ENCODE results near the gene ZNF222.

ZNF222 gene

GRCh38 chr19:44051650-44052402, 26.6 kb downstream of the ZNF222 start, which contains the start of gene ZNF223:
Gene ZNF223, plus strand, starts transcription at chr19:44052036. Its CDS starts 3,141 bp downstream, at chr19:44055177.
- Histone ChIP-seq H3K9ac (ENCODE audit: low read depth in 1 of 2, low read length in 2 of 2) (peak within 1 kb of the TSS; percentile 82 to 85), H3K36me3 (ENCODE audit: control insufficient read depth in 2 of 2, insufficient read depth in 2 of 2, low read length in 2 of 2) (peaks cover 9 to 11% of the 10 kb centered on the region in 2 donors), H3K4me3 (ENCODE audit: low read length in 2 of 2) (peak within 1 kb of the TSS; percentile 83 to 90), H3K4me1 (ENCODE audit: control insufficient read depth in 2 of 2, insufficient read depth in 2 of 2, low read length in 2 of 2) (peaks cover 2 to 10% of the 10 kb centered on the region in 2 donors), H3K27me3 (ENCODE audit: control insufficient read depth in 2 of 2, insufficient read depth in 2 of 2, low read length in 2 of 2) (no peaks in the 10 kb centered on the region), H3K27ac (ENCODE audit: low read depth in 2 of 2, low read length in 2 of 2) (peak within 1 kb of the TSS; percentile 69 to 85), H3K9me3 (ENCODE audit: control insufficient read depth in 2 of 2, low read length in 2 of 2) (peaks cover 0 to 5% of the 10 kb centered on the region in 2 donors)

GRCh38 chr19:44055870-44056269, 30.7 kb downstream of the ZNF222 start:
- Histone ChIP-seq H3K27me3 (ENCODE audit: control insufficient read depth in 2 of 2, insufficient read depth in 2 of 2, low read length in 2 of 2) (no peaks in the 10 kb centered on the region), H3K27ac (ENCODE audit: low read depth in 2 of 2, low read length in 2 of 2) (no peak overlapping the region), H3K9me3 (ENCODE audit: control insufficient read depth in 2 of 2, low read length in 2 of 2) (peaks cover 0 to 10% of the 10 kb centered on the region in 2 donors), H3K4me3 (ENCODE audit: low read length in 2 of 2) (no peak overlapping the region), H3K9ac (ENCODE audit: low read depth in 1 of 2, low read length in 2 of 2) (no peak overlapping the region), H3K4me1 (ENCODE audit: control insufficient read depth in 2 of 2, insufficient read depth in 2 of 2, low read length in 2 of 2) (peaks cover 0 to 6% of the 10 kb centered on the region in 2 donors), H3K36me3 (ENCODE audit: control insufficient read depth in 2 of 2, insufficient read depth in 2 of 2, low read length in 2 of 2) (peaks cover 31 to 36% of the 10 kb centered on the region in 2 donors)

- Histone ChIP-seq H3K36me3 (ENCODE audit: control insufficient read depth in 2 of 2, insufficient read depth in 2 of 2, low read length in 2 of 2) (peaks cover 52 to 64% of the 10 kb centered on the region in 2 donors), H3K9me3 (ENCODE audit: control insufficient read depth in 2 of 2, low read length in 2 of 2) (peaks cover 0 to 13% of the 10 kb centered on the region in 2 donors), H3K4me1 (ENCODE audit: control insufficient read depth in 2 of 2, insufficient read depth in 2 of 2, low read length in 2 of 2) (no peaks in the 10 kb centered on the region), H3K27ac (ENCODE audit: low read depth in 2 of 2, low read length in 2 of 2) (no peak overlapping the region), H3K4me3 (ENCODE audit: low read length in 2 of 2) (no peak overlapping the region), H3K9ac (ENCODE audit: low read depth in 1 of 2, low read length in 2 of 2) (no peak overlapping the region), H3K27me3 (ENCODE audit: control insufficient read depth in 2 of 2, insufficient read depth in 2 of 2, low read length in 2 of 2) (no peaks in the 10 kb centered on the region)
These were observed 34.0 kb downstream of the ZNF222 start for GRCh38 chr19:44059229-44059628.

- Histone ChIP-seq H3K9me3 (ENCODE audit: control insufficient read depth in 2 of 2, low read length in 2 of 2) (peaks cover 9 to 15% of the 10 kb centered on the region in 2 donors), H3K4me3 (ENCODE audit: low read length in 2 of 2) (no peak overlapping the region), H3K27me3 (ENCODE audit: control insufficient read depth in 2 of 2, insufficient read depth in 2 of 2, low read length in 2 of 2) (no peaks in the 10 kb centered on the region), H3K27ac (ENCODE audit: low read depth in 2 of 2, low read length in 2 of 2) (no peak overlapping the region), H3K36me3 (ENCODE audit: control insufficient read depth in 2 of 2, insufficient read depth in 2 of 2, low read length in 2 of 2) (peaks cover 56 to 65% of the 10 kb centered on the region in 2 donors), H3K9ac (ENCODE audit: low read depth in 1 of 2, low read length in 2 of 2) (no peak overlapping the region), H3K4me1 (ENCODE audit: control insufficient read depth in 2 of 2, insufficient read depth in 2 of 2, low read length in 2 of 2) (no peaks in the 10 kb centered on the region)
These were observed 35.9 kb downstream of the ZNF222 start for GRCh38 chr19:44061038-44061437.

GRCh38 chr19:44066305-44066704, 41.1 kb downstream of the ZNF222 start:
- peaks cover 43 to 50% of the 10 kb centered on the region in 2 donors for H3K36me3 ChIP-seq (ENCODE audit: control insufficient read depth in 2 of 2, insufficient read depth in 2 of 2, low read length in 2 of 2)
- peaks cover 24 to 26% of the 10 kb centered on the region in 2 donors for H3K9me3 ChIP-seq (ENCODE audit: control insufficient read depth in 2 of 2, low read length in 2 of 2)
- no peaks in the 10 kb centered on the region for H3K4me1 ChIP-seq (ENCODE audit: control insufficient read depth in 2 of 2, insufficient read depth in 2 of 2, low read length in 2 of 2)
- H3K27me3 ChIP-seq (ENCODE audit: control insufficient read depth in 2 of 2, insufficient read depth in 2 of 2, low read length in 2 of 2) = no peaks in the 10 kb centered on the region
- H3K27ac ChIP-seq (ENCODE audit: low read depth in 2 of 2, low read length in 2 of 2) = no peak overlapping the region
- peak overlapping the region in 1 of 2 donors; percentile 20 for H3K4me3 ChIP-seq (ENCODE audit: low read length in 2 of 2)
- H3K9ac ChIP-seq (ENCODE audit: low read depth in 1 of 2, low read length in 2 of 2) = no peak overlapping the region

GRCh38 chr19:44069415-44069814, 44.2 kb downstream of the ZNF222 start:
- Histone ChIP-seq H3K27me3 (ENCODE audit: control insufficient read depth in 2 of 2, insufficient read depth in 2 of 2, low read length in 2 of 2) (no peaks in the 10 kb centered on the region), H3K36me3 (ENCODE audit: control insufficient read depth in 2 of 2, insufficient read depth in 2 of 2, low read length in 2 of 2) (peaks cover 26% of the 10 kb centered on the region in 2 donors), H3K9ac (ENCODE audit: low read depth in 1 of 2, low read length in 2 of 2) (no peak overlapping the region), H3K9me3 (ENCODE audit: control insufficient read depth in 2 of 2, low read length in 2 of 2) (peaks cover 20 to 26% of the 10 kb centered on the region in 2 donors), H3K4me1 (ENCODE audit: control insufficient read depth in 2 of 2, insufficient read depth in 2 of 2, low read length in 2 of 2) (peaks cover 0 to 3% of the 10 kb centered on the region in 2 donors), H3K4me3 (ENCODE audit: low read length in 2 of 2) (no peak overlapping the region), H3K27ac (ENCODE audit: low read depth in 2 of 2, low read length in 2 of 2) (no peak overlapping the region)

- Histone ChIP-seq H3K4me3 (ENCODE audit: low read length in 2 of 2) (peak within 1 kb of the TSS; percentile 71 to 99), H3K9ac (ENCODE audit: low read depth in 1 of 2, low read length in 2 of 2) (peak within 1 kb of the TSS; percentile 61 to 72), H3K27me3 (ENCODE audit: control insufficient read depth in 2 of 2, insufficient read depth in 2 of 2, low read length in 2 of 2) (no peaks in the 10 kb centered on the region), H3K4me1 (ENCODE audit: control insufficient read depth in 2 of 2, insufficient read depth in 2 of 2, low read length in 2 of 2) (peaks cover 0 to 3% of the 10 kb centered on the region in 2 donors), H3K27ac (ENCODE audit: low read depth in 2 of 2, low read length in 2 of 2) (peak within 1 kb of the TSS; percentile 52 to 56), H3K36me3 (ENCODE audit: control insufficient read depth in 2 of 2, insufficient read depth in 2 of 2, low read length in 2 of 2) (peaks cover 3 to 5% of the 10 kb centered on the region in 2 donors), H3K9me3 (ENCODE audit: control insufficient read depth in 2 of 2, low read length in 2 of 2) (peaks cover 7 to 8% of the 10 kb centered on the region in 2 donors)
These were observed 46.8 kb downstream of the ZNF222 start, which contains the start of gene ZNF284 for GRCh38 chr19:44071824-44072542. Gene ZNF284, plus strand, starts transcription at chr19:44072159. Its CDS starts 4,231 bp downstream, at chr19:44076390.

GRCh38 chr19:44072543-44073401, 47.6 kb downstream of the ZNF222 start:
- Histone ChIP-seq H3K36me3 (ENCODE audit: control insufficient read depth in 2 of 2, insufficient read depth in 2 of 2, low read length in 2 of 2) (peaks cover 0 to 1% of the 10 kb centered on the region in 2 donors), H3K27ac (ENCODE audit: low read depth in 2 of 2, low read length in 2 of 2) (no peak overlapping the region), H3K4me1 (ENCODE audit: control insufficient read depth in 2 of 2, insufficient read depth in 2 of 2, low read length in 2 of 2) (peaks cover 0 to 3% of the 10 kb centered on the region in 2 donors), H3K27me3 (ENCODE audit: control insufficient read depth in 2 of 2, insufficient read depth in 2 of 2, low read length in 2 of 2) (no peaks in the 10 kb centered on the region), H3K9me3 (ENCODE audit: control insufficient read depth in 2 of 2, low read length in 2 of 2) (peaks cover under 1 to 4% of the 10 kb centered on the region in 2 donors), H3K9ac (ENCODE audit: low read depth in 1 of 2, low read length in 2 of 2) (peak overlapping the region; percentile 61 to 72), H3K4me3 (ENCODE audit: low read length in 2 of 2) (peak overlapping the region; percentile 71 to 99)

- Histone ChIP-seq H3K4me3 (ENCODE audit: low read length in 2 of 2) (no peak overlapping the region), H3K9me3 (ENCODE audit: control insufficient read depth in 2 of 2, low read length in 2 of 2) (no peaks in the 10 kb centered on the region), H3K27ac (ENCODE audit: low read depth in 2 of 2, low read length in 2 of 2) (no peak overlapping the region), H3K9ac (ENCODE audit: low read depth in 1 of 2, low read length in 2 of 2) (no peak overlapping the region), H3K36me3 (ENCODE audit: control insufficient read depth in 2 of 2, insufficient read depth in 2 of 2, low read length in 2 of 2) (peaks cover 5 to 7% of the 10 kb centered on the region in 2 donors), H3K4me1 (ENCODE audit: control insufficient read depth in 2 of 2, insufficient read depth in 2 of 2, low read length in 2 of 2) (peaks cover 0 to 3% of the 10 kb centered on the region in 2 donors), H3K27me3 (ENCODE audit: control insufficient read depth in 2 of 2, insufficient read depth in 2 of 2, low read length in 2 of 2) (no peaks in the 10 kb centered on the region)
These were observed 51.1 kb downstream of the ZNF222 start for GRCh38 chr19:44076325-44076724.

Measured in mucosa of rectum (tissue), 2 donors.